Neural progenitor cell (in vitro differentiated cells): ENCODE data around the gene RBM10. TPM values are rescaled to one million over a fixed set of nuclear protein-coding genes. Genes with fewer than 3 reads are reported as not detected.

Source experiments
- DNase-seq: peaks from one replicate; pipeline ENCODE4 v3.0.0-alpha.2; 2016; ENCODE audit warnings: low spot score
- H2AFZ ChIP-seq: fragments of 200-600 bp; sonication (generic); replicated peaks from 2 replicates; pipeline ENCODE4 v1.6.1; 2016; ENCODE audit warnings: antibody characterized with exemption
- H3F3A ChIP-seq: fragments of 200-600 bp; sonication (generic); 2 replicates; pipeline ENCODE4 v1.6.1; 2016; ENCODE audit warnings: antibody characterized with exemption, low read depth
- H3K27ac ChIP-seq: fragments of 200-600 bp; sonication (generic); 2 replicates; pipeline ENCODE4 v1.5.1; 2016; ENCODE audit warnings: mild to moderate bottlenecking
- H3K27me3 ChIP-seq: fragments of 200-600 bp; sonication (generic); 2 replicates; pipeline ENCODE4 v1.6.1; 2016; ENCODE audit warnings: mild to moderate bottlenecking, moderate library complexity
- H3K36me3 ChIP-seq: fragments of 200-600 bp; sonication (generic); 2 replicates; pipeline ENCODE4 v1.5.1; 2016
- H3K4me1 ChIP-seq: fragments of 200-600 bp; sonication (generic); 2 replicates; pipeline ENCODE4 v1.6.1; 2016; ENCODE audit warnings: mixed run types
- H3K4me2 ChIP-seq: fragments of 200-600 bp; sonication (generic); 2 replicates; pipeline ENCODE4 v1.6.1; 2016
- H3K4me3 ChIP-seq: fragments of 200-600 bp; sonication (generic); 2 replicates; pipeline ENCODE4 v1.5.1; 2016
- H3K79me2 ChIP-seq: fragments of 200-600 bp; sonication (generic); 2 replicates; pipeline ENCODE4 v1.6.1; 2016; ENCODE audit warnings: low read depth
- H3K9ac ChIP-seq: fragments of 200-600 bp; sonication (generic); 2 replicates; pipeline ENCODE4 v1.6.1; 2016
- H3K9me3 ChIP-seq: fragments of 200-600 bp; sonication (generic); 2 replicates; pipeline ENCODE4 v1.5.1; 2016; ENCODE audit warnings: low read depth
- H4K20me1 ChIP-seq: fragments of 200-600 bp; sonication (generic); 2 replicates; pipeline ENCODE4 v1.6.1; 2016; ENCODE audit warnings: low read depth
- H3K27ac Mint-ChIP-seq: 3 replicates; pipeline ENCODE4 v1.8.0; 2021; ENCODE audit warnings: mixed read lengths
- H3K27me3 Mint-ChIP-seq: 2 replicates; pipeline ENCODE4 v1.8.0; 2022; ENCODE audit warnings: low read depth, mild to moderate bottlenecking, inconsistent platforms, moderate library complexity, mixed read lengths; ENCODE audit not compliant: insufficient read depth
- H3K36me3 Mint-ChIP-seq: 3 replicates; pipeline ENCODE4 v1.8.0; 2021; ENCODE audit warnings: mixed read lengths
- H3K4me1 Mint-ChIP-seq: 3 replicates; pipeline ENCODE4 v1.8.0; 2021; ENCODE audit warnings: mixed read lengths
- H3K4me3 Mint-ChIP-seq: 3 replicates; pipeline ENCODE4 v1.8.0; 2021; ENCODE audit warnings: mild to moderate bottlenecking, moderate library complexity, mixed read lengths
- H3K9me3 Mint-ChIP-seq: 3 replicates; pipeline ENCODE4 v1.8.0; 2020; ENCODE audit warnings: mixed read lengths
- EZH2 ChIP-seq: fragments of 200-600 bp; sonication (generic); IDR thresholded peaks from 2 replicates; pipeline ENCODE4 v1.6.1; 2017; ENCODE audit warnings: antibody characterized with exemption, mild to moderate bottlenecking, moderate library complexity
- EZH2phosphoT487 ChIP-seq: fragments of 200-600 bp; sonication (generic); IDR thresholded peaks from 2 replicates; pipeline ENCODE4 v1.6.1; 2017; ENCODE audit warnings: antibody characterized with exemption
- total RNA-seq: library from RNA; depleted of rRNA; stranded (reverse); fragments of >200 nt; gene quantifications from 2 replicates; pipeline ENCODE4 v1.2.3, GENCODE V29; 2015; ENCODE audit warnings: low replicate concordance
- TF ChIP-seq, protein P1 (sequence below): fragments of 200-600 bp; sonication (generic); IDR thresholded peaks from 2 replicates; pipeline ENCODE4 v1.5.1; 2017; ENCODE audit warnings: antibody characterized with exemption, mild to moderate bottlenecking

Gene RBM10
- total RNA-seq, 1 donor from 2014 or later: 26.5 TPM

DNA sequence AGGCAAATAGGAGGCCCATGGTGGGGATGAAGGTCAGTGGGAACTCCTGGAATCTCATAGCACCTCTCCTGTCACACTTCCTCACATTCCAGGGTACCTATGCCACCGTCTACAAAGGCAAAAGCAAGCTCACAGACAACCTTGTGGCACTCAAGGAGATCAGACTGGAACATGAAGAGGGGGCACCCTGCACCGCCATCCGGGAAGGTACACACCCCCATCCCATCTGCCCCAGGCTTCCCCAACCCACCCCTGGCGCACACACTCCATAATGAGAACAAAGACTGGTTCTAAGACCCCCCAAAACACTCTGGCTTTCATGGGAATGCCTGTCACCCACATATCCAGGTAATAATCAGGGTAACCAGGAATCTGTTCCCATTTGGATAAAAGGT is 79.9 kb downstream of the RBM10 start:
- peaks cover 8% of the 10 kb centered on the region for H3K36me3 ChIP-seq
- no peaks in the 10 kb centered on the region for H3K9me3 ChIP-seq
- DNase-seq: no peak
- no peaks in the 10 kb centered on the region for H3K27me3 ChIP-seq
- H3K79me2 ChIP-seq: peaks cover 35% of the 10 kb centered on the region
- peaks cover 11% of the 10 kb centered on the region for H3F3A ChIP-seq
- Mint-ChIP-seq H3K27ac (no peak overlapping the region), H3K36me3 (peaks cover 47% of the 10 kb centered on the region), H3K27me3 (peaks cover 4% of the 10 kb centered on the region), H3K4me1 (peaks cover 29% of the 10 kb centered on the region), H3K9me3 (no peaks in the 10 kb centered on the region), H3K4me3 (no peak overlapping the region)
- no peak overlapping the region for H3K4me2 ChIP-seq
- no peak overlapping the region for H3K27ac ChIP-seq
- H3K4me3 ChIP-seq: no peak overlapping the region
- H4K20me1 ChIP-seq: peaks cover 41% of the 10 kb centered on the region
- TF ChIP-seq, protein P1, sequence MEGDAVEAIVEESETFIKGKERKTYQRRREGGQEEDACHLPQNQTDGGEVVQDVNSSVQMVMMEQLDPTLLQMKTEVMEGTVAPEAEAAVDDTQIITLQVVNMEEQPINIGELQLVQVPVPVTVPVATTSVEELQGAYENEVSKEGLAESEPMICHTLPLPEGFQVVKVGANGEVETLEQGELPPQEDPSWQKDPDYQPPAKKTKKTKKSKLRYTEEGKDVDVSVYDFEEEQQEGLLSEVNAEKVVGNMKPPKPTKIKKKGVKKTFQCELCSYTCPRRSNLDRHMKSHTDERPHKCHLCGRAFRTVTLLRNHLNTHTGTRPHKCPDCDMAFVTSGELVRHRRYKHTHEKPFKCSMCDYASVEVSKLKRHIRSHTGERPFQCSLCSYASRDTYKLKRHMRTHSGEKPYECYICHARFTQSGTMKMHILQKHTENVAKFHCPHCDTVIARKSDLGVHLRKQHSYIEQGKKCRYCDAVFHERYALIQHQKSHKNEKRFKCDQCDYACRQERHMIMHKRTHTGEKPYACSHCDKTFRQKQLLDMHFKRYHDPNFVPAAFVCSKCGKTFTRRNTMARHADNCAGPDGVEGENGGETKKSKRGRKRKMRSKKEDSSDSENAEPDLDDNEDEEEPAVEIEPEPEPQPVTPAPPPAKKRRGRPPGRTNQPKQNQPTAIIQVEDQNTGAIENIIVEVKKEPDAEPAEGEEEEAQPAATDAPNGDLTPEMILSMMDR: no peak
- TF ChIP-seq EZH2phosphoT487 (no peak), EZH2 (no peak)
- H3K4me1 ChIP-seq: peaks cover 7% of the 10 kb centered on the region
- no peak overlapping the region for H2AFZ ChIP-seq
- H3K9ac ChIP-seq: no peak overlapping the region

DNA sequence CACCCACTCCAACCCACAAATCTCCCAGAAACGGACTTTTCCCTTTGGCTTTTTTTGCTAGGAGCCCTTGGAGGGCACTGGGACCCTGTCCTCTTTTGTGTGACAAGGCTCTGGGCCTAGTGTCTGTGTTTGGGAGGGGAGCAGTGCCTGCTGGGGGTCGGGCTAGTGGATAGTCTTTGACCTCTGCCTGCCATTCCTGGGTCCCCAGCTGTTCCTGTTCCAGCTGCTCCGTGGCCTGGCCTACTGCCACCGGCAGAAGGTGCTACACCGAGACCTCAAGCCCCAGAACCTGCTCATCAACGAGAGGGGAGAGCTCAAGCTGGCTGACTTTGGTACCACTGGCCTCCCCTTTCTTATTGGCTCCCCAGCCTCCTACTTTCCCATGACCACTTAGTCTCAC is 81.0 kb downstream of the RBM10 start:
- H3K27ac ChIP-seq: no peak overlapping the region
- H3K27me3 ChIP-seq: no peaks in the 10 kb centered on the region
- no peaks in the 10 kb centered on the region for H3K4me1 ChIP-seq
- H3K9ac ChIP-seq: no peak overlapping the region
- H4K20me1 ChIP-seq: peaks cover 29% of the 10 kb centered on the region
- Mint-ChIP-seq H3K27me3 (peaks cover 4% of the 10 kb centered on the region), H3K36me3 (peaks cover 42% of the 10 kb centered on the region), H3K4me1 (peaks cover 17% of the 10 kb centered on the region), H3K27ac (no peak overlapping the region), H3K9me3 (no peaks in the 10 kb centered on the region), H3K4me3 (no peak overlapping the region)
- TF ChIP-seq EZH2 (no peak), EZH2phosphoT487 (no peak)
- TF ChIP-seq, protein P1: no peak
- H3K36me3 ChIP-seq: peaks cover 8% of the 10 kb centered on the region
- H3K79me2 ChIP-seq: peaks cover 23% of the 10 kb centered on the region
- H2AFZ ChIP-seq: no peak overlapping the region
- H3K9me3 ChIP-seq: no peaks in the 10 kb centered on the region
- no peak overlapping the region for H3K4me3 ChIP-seq
- DNase-seq: no peak
- peaks cover 23% of the 10 kb centered on the region for H3F3A ChIP-seq
- no peak overlapping the region for H3K4me2 ChIP-seq

DNA sequence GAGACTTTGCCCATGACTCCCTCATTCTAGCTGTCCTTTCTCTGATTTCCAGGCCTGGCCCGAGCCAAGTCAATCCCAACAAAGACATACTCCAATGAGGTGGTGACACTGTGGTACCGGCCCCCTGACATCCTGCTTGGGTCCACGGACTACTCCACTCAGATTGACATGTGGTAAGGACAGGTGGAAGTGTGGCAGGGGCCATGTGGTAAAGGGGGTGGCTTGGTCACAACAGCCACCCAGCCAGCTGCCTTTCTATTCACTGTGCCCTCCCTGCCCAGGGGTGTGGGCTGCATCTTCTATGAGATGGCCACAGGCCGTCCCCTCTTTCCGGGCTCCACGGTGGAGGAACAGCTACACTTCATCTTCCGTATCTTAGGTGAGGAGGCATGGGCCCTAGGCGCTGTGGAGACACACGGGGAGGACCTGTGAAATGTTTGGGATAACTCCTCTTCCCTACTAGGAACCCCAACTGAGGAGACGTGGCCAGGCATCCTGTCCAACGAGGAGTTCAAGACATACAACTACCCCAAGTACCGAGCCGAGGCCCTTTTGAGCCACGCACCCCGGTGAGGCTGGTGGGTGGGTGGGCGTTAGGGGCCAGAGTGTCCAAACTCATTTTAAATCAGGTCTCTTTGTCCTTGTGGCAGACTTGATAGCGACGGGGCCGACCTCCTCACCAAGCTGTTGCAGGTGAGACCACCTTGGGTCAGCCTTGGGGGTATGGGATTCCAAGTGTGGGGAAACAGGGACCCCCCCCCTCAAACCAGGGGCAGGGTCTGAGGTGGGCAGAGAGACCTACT is 81.7 kb downstream of the RBM10 start:
- no peak overlapping the region for H3K27ac Mint-ChIP-seq
- H3K27me3 ChIP-seq: no peaks in the 10 kb centered on the region
- no peak overlapping the region for H3K4me2 ChIP-seq
- no peaks in the 10 kb centered on the region for H3K9me3 ChIP-seq
- DNase-seq: no peak
- peaks cover 7% of the 10 kb centered on the region for H3K27me3 Mint-ChIP-seq
- TF ChIP-seq, protein P1: no peak
- no peak for TF ChIP-seq EZH2
- TF ChIP-seq EZH2phosphoT487: no peak
- H3K36me3 ChIP-seq: peaks cover 8% of the 10 kb centered on the region
- no peak overlapping the region for H2AFZ ChIP-seq
- H3K27ac ChIP-seq: no peak overlapping the region
- peaks cover 23% of the 10 kb centered on the region for H4K20me1 ChIP-seq
- no peak overlapping the region for H3K9ac ChIP-seq
- peaks cover 20% of the 10 kb centered on the region for H3K79me2 ChIP-seq
- peaks cover 23% of the 10 kb centered on the region for H3F3A ChIP-seq
- no peak overlapping the region for H3K4me3 ChIP-seq
- peaks cover 13% of the 10 kb centered on the region for H3K4me1 Mint-ChIP-seq
- no peaks in the 10 kb centered on the region for H3K9me3 Mint-ChIP-seq
- H3K36me3 Mint-ChIP-seq: peaks cover 42% of the 10 kb centered on the region
- H3K4me3 Mint-ChIP-seq: no peak overlapping the region
- no peaks in the 10 kb centered on the region for H3K4me1 ChIP-seq
